HG02943 (cell line): ENCODE results near the gene ERC1.

ENCODE experiments used
- ATAC-seq: cut with Tn5 transposase; IDR thresholded peaks from one replicate; pipeline ENCODE4 v1.9.1; 2021; ENCODE audit warnings: mild to moderate bottlenecking, low read depth, moderate library complexity; ENCODE audit not compliant: unreplicated experiment

ERC1 gene

DNA sequence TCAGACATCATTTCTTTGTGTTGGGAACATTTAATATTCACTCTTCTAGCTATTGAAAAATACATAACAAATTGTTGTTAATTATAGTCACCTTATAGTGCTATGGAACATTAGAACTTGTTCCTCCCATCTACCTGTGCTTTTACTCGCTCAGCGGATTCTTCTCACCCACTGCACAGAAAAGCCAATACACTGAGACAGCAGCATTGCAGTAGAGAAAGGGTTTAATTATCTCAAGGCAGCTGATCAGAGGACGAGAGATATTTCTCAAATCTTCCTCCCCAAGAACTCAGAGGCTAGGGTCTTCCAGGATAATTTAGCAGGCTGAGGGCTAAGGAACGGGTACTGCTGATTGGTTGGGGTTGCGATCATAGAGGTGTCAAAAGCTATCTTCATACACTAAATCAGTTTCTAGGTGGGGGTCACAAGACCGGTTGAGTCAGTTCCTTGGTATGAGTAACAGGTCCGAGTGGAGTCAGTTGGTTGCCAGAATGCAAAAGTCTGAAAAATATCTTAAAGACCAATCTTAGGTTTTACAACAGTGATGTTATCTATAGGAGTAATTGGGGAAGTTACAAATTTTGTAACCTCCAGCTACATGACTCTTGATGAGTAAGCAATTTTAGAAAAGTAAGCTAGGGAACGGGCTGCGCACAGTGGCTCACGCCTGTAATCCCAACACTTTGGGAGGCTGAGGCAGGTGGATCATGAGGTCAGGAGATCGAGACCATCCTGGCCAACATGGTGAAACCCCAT, 430.2 kb downstream of the ERC1 start:
- no peak for ATAC-seq

DNA sequence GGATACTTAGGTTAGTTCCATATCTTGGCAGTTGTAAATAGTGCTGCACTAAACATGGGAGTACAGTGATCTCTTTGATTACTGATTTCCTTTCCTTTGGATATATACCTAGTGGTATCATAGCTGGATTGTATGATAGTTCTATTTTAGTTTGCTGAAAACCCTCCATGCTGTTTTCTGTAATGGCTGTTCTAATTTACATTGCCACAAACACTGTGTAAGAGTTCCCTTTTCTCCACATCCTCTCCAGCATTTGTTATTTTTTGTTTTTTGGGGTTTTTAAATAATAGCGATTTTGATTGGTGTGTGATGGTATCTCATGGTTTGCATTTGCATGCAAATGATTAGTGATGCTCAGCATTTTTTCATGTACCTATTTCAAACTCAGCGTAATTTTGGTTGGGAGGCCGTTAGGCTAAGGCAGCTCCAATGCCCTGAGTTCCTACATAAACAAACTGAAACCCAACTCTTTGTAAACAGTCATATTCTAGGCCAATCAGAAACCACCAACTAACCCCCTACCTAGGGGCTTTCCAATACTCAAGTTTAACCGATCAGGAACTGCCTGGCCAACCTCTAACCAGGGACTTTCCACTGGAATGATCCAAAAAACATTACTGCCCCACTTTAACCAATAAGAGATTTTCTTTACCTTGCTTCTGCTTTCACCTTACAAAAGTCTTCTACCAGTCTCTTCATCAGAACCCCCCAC, 431.7 kb downstream of the ERC1 start:
- ATAC-seq, result no peak

DNA sequence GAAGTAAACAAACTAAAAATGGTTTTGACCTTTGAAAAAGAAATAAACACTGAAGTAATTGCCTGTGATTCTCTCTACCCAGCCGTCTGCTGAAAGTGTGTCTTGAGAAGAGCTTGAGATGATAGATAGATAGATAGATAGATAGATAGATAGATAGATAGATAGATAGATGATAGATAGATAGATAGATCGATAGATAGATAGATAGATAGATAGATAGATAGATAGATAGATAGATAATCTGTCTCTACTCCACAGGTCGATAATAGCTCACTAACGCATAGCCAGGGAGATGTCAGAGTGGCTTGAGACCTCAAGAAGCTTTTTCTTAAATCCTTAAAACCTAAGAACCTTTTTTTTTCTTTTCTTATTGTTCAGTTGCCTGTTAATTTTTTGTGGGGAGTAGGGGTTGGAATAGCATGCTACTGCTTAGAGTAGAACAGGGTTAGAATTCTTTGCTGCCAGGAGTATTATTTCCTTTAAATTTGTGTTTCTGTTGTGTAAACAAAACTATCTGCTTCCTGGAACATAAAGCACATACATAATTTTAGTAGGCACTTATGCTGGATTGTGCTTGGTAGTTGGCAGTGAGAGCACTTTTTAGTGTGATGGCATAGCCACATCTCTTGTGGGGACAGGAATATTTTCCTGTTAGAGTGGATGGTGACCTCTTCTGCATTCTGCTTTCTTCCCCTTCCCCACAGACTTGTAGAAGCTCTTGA, 433.8 kb downstream of the ERC1 start:
- no peak for ATAC-seq

DNA sequence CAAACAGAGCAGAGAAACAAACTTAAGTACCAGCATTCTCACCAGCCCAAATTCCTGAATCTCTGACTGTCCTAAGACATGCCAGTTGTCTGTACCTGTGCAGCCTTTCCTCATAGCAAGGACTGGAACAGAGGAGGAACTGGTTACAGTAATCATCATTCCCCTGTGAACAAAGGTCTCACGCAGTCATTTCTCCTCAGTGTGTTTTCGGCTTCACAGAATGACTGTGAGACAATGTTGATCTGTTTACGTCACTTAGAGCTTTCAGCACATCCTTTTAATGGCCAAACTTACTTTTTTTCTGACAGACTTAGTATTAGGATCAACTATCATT, 434.3 kb downstream of the ERC1 start:
- ATAC-seq, result no peak

DNA sequence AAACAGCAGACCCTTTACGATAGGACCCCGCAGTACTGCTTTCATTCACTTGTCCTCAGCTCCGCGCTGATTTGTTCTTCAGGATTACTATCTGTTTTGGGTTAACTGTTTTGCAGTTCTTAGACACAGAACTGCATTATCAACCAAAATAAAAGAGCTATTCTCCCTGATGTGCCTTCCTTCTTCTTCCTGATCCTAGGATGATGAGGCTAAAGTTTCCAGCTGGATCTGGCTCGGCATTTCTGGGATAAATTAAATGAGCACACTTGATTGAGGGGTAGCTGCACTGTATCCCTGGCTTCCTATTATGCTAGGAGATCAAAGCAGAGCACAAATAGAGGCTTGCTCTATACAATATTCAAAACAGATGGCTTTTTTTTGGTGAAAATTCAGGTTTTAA, 437.6 kb downstream of the ERC1 start:
- ATAC-seq, result no peak

DNA sequence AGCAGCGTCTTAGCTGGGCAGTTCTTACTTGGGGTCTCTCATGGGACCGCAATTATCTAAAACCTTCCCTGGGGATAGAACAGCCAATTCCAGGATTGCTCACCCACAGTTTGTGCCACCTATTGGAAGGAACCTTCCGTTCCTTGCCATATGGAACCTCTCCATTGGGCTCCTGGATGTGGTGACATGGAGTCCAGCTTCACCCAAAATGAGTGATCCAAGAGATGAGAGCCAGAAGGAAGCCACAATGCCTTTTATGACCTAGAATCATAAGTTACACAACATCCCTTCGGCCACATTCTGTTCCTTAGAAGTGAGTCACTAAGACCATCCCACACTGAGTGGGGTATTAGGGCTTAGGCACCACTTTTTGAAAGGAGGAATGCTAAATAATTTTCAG, 439.0 kb downstream of the ERC1 start:
- no peak for ATAC-seq

DNA sequence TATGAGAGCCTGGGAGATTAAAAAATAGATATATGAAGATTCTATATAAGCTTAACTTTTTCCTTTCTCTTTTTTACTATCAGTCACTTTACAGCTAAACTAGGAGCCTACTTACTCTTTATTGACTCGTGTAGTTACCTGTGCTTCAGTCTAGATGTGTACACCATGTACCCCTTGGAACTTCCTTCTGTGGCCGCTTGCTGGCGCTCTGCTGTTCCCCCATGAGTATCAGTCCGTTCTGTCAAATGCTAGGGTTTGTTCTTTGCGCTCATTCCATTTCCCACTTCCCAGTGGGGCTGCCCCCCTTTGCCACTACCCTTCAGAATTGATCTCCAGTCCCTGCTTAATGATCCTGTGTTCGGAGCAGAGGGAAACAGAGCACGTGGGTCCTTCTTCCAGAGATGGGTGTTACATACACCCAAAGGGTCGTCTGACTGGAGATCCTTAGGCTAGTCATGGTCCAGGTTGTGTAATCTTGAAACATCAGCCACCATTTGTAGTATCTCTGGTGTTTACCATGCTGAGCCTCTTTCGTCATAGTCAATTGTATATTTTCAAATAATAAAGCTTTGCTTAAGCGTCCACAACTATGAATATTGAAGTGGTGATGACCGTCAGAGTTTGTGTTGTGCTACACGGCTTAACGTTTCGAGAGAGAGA, 443.4 kb downstream of the ERC1 start:
- no peak for ATAC-seq

DNA sequence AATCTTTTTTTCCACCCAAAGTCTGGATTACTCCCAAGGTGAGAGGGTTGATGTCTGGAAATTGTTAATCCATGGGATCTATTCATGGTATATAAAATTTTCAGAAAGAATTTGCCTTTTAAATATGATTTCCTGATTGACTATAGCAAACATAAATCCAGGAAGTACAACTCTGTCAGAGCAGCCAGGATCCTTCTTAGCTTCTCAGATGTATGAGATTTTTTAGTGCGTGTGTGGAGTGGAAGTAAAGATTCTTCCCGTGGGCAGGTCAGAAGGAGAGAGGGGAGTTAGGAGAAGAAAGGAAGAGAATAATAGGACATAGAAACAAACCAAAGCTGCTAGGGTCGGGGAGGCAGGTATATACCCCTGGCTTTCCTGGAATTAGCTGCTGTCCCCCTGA, 444.0 kb downstream of the ERC1 start:
- no peak for ATAC-seq

DNA sequence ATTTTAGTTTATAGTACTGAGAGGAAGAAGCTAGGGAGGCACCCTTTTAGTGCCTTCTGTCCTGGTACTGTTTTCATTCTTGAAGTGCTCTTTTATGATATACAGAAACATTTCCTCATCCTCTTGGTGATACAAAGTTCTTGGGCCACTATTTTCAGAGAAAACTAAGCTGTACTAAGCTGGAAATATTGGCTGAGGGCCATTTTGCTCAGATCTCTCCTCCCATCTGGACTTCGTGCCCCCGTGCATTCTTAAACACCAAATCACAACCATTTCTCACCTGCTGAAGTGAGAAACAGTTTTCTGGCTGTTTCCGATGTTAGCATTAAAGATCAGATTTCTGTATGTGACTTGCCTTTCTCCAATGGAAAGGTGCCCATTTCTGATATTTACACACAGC, 444.4 kb downstream of the ERC1 start:
- ATAC-seq, result no peak

DNA sequence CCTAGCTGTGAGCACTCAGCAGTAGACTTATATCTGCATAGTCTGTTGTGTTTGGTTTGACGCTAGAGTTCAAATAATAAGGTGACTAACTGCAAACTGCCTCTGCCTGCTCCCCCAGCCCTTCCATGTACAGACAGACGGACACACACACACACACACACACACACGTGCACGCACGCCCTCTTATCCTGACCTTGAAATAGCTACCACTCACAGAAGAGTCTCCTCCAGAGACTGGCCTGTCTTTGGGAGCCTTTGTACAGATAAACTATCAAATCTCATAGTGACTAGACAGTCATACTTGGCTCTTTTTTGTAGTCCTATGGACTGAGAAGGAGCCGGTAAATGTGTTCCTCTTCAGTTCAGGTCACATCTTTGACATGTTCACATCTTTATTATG, 445.0 kb downstream of the ERC1 start:
- ATAC-seq, result no peak

DNA sequence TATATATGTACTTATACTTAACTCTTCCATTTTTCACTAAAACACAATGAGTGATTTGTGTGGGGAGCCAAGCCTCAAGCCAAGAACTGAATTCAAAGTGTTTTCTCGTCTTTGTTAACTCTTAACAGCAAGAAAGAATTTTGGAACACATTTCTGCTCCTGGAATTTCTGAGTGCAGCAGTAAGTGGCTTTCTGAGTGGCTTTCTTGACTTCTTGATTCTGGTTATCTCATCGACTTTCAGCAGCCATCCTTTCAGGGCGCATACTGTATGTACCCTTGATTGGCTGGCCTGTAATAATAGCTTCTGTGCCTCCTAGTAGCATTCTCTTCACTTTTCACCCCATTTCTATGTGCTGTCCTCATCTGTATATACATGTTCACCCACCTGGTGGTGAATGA, 446.0 kb downstream of the ERC1 start:
- no peak for ATAC-seq

DNA sequence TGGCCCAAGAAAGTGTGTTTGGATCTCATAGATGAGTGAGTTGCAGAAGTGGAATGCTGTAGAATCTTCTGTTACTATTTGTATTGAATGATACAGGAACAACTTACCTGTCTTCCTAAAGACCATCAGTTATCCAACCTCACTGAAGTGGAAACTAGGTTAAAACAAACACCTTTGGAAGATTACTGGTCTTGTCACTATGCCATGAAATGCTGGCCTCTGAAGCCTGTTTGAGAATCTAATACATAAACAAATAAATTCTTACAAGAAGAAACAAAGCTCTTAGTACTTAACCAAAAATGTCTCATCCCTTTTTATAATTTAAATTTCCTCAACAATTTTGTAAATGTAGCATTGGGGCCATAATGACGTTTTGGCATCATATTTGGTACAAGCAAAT, 448.2 kb downstream of the ERC1 start:
- no peak for ATAC-seq

DNA sequence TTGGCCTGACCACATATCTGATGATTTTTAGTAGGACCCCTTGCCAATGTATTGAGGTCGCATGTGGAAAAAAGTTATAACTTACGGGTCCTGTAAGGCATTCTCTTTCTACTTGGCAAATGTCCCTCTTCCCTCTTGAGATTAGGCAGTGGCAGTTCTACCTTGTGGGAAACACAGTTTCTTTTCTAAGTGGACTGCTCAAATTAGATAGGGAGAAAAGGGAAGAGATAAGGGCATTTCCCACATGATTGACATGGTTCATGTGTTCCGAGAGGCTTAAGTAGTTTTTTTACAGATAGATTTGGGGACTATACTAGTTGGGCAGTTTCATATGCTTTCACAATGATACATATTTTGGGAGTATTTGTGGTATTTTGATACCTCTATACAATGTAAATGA, 448.7 kb downstream of the ERC1 start:
- no peak for ATAC-seq

DNA sequence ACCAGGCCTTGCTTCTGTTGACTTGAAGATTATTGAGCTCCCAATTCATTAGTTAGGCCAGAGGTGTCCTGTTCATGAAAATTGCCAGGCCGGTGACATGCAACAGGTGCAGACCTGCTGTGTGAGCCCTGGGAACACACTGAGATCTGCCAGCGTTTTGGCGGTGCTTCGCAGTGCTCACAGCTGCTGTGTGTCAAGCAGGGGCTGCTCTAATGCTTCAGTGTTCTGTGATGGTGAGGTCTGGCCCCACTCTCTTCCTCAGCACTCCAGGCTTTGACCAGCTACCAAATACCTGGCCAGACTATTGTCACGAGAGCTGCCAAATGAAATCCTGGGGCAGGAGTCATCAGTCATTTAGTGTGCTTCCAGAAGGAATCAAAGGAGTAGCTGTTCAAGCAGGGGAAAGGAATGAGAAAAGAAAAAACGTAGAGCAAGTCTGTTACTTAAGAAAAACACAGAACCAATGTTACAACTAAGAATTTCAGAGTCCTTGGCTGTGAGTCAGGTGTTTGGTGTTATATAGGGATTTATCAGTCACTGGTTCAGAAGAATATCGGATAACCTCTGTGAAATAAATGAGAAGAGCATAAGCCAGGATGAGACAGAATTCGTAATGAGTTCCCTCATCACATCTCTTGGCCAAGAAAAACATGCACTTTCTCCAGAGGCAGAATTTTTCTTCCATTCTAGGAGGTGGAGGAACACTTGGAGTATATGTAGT, 452.6 kb downstream of the ERC1 start:
- no peak for ATAC-seq

DNA sequence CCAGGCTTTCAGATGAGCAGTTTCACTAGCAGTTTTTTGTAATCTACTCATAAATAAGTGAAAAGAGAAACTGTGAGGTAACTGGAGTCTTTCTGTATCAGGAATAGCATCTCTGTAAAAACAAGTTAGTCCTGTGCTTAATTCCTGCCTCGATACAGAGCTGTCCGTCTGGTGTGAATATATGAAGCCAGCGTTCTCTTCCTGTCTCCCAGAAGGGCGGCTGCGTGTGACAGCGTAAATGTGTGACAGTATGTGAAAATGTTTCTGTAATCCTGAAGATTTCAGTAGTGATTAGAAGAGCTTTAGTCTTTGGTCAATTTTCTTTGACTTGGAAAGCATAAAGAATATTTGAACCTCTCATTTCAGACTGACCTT, 453.1 kb downstream of the ERC1 start:
- no peak for ATAC-seq

DNA sequence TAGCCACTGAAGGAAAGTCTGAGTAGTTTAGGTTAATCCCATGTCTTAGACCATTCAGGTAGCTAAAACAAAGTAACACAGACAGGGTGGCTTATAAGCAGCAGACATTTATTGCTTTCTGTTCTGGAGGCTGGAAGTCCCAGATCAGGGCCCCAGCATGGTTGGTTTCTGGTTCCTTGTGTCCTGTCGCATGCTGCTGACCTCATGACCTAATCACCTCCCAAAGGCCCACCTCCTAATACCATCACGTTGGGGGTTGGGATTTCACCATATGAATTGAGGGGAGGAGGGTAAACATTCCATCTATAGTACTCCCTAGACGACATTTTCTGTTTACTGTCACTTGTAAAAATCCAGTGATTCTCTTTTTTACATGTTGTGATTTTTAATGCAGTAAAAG, 454.8 kb downstream of the ERC1 start:
- no peak for ATAC-seq

DNA sequence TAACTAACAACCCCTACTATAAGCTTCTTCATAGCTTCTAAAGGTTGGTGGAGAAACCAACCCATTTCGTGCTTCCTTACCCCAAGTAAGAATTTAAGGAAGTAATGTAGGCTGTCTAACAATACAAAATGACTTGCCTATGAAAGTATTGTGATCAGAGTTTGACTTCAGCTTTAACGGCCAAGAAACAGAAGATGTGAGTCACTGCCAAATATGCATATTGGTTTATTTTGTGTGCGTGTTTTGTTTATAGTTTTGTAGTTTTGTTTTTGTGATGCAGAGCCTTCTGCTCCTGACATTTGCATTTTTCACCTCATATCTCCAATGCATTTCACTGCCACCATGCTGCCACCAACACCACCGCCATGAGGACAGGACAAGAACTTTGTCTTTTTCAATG, 457.3 kb downstream of the ERC1 start:
- no peak for ATAC-seq

DNA sequence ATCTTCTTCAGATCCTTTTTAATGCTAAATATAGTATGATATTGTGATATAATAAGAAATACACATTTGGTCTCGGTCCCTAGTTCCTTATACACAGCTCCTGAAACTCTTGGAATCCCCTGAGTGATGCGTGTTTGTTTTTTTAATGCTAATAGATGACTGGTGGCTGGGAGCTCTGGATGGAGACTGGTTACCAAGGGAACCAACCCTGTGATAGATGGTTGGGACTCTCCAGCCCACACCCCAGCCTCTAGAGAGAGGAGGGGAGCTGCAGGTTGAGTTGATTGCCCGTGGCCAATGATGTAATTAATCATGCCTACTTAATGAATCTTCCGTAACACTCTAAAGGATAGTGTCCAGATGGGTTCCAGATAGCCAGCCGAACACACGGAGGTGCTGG, 462.8 kb downstream of the ERC1 start:
- ATAC-seq, result no peak

DNA sequence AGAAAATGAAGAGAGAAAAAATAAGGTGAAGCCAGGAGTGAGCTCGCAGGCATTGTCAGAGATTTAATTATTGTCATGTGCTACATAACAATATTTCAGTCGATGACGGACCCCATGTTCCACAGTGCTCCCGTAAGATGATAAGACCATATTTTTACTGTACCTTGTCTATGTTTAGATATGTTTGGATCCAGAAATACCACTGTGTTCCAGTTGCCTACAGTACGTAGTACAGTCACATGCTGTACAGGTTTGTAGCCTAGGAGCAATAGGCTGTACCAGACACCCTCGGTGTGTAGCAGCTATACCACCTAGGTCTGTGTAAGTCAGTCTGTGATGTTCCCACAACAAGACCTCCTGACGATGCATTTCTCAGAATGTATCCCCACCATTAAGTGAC, 465.9 kb downstream of the ERC1 start:
- ATAC-seq, result no peak

DNA sequence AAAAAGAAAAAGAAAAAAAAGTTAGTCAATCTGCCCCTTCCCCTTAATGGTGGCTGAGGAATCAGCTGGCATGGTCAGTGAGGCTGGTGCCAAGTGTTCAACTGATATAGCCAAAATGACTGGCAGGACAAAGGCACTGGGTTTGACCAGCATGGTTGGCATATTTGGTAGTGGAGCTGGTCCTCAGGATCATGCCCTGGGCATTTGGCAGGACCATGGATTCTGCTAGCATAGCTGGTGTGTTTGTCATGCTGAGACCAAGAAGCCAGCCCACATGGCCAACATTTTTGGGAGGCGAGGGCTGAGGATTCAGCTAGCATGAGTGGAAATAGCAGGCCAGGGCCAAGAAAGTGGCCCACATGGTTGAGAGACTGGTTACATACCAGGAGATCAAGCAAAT, 466.9 kb downstream of the ERC1 start:
- ATAC-seq, result no peak

DNA sequence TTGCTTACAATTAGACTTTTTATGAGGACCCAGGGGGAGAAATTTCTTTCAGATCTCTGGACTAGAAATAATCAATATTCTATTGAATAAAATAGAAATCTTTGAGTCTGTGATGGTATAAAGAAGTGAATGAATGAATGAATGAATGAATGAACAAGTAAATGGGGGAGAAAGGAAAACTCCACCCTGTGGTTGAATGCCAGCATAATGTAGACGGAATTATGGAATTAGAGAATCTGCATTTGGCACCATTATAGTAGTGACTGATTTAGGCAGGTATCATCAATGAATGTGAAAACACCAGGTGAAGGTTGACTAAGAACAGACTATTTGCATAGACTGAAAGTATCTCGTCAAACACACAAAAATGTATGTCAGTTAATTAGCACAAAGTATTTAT, 468.3 kb downstream of the ERC1 start:
- no peak for ATAC-seq
